22Rv1 (cell line): Measurements from ENCODE around the gene CRAMP1.

Experiments used
- ZFX ChIP-seq: fragments of 450-650 bp; IDR thresholded peaks from 2 replicates; pipeline ENCODE4 v1.6.1; 2017; ENCODE audit warnings: antibody characterized with exemption, borderline replicate concordance
- TF ChIP-seq, protein P1 (sequence below): fragments of 450-650 bp; IDR thresholded peaks from 2 replicates; pipeline ENCODE4 v1.5.1; 2017; ENCODE audit warnings: mild to moderate bottlenecking

DNA sequence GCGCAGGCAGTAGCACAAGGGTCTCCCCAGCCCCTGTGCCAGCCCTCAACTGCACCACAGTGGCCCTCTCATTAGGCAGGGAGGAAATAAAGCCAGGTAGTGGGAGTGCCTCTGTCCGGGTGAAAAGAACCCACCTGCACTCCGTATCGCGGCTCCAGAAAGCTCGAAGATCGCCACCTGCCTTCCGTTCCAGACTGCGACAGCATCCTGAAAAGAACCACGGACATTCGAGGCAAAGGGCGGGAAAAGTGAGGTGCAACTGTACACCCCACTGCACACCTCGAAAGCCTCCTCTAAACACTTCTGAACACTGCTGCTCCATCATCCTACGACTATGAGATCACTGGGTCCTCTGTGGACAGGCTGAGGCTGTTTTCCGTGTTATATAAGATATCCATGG is 29.0 kb upstream of the CRAMP1 start:
- TF ChIP-seq, protein P1, sequence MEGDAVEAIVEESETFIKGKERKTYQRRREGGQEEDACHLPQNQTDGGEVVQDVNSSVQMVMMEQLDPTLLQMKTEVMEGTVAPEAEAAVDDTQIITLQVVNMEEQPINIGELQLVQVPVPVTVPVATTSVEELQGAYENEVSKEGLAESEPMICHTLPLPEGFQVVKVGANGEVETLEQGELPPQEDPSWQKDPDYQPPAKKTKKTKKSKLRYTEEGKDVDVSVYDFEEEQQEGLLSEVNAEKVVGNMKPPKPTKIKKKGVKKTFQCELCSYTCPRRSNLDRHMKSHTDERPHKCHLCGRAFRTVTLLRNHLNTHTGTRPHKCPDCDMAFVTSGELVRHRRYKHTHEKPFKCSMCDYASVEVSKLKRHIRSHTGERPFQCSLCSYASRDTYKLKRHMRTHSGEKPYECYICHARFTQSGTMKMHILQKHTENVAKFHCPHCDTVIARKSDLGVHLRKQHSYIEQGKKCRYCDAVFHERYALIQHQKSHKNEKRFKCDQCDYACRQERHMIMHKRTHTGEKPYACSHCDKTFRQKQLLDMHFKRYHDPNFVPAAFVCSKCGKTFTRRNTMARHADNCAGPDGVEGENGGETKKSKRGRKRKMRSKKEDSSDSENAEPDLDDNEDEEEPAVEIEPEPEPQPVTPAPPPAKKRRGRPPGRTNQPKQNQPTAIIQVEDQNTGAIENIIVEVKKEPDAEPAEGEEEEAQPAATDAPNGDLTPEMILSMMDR, result no peak
- no peak for TF ChIP-seq ZFX
